ENCODE results near the gene DMD.
A peak's percentile ranks its signal among the peaks of the same experiment; 100 is the strongest.

DMD gene

GRCh38 chrX:31240982-31241381 is 1970.4 kb downstream of the DMD start:
- peak overlapping the region in 1 of 2 donors; percentile 28 for H3K4me3 Mint-ChIP-seq
- H3K27me3 Mint-ChIP-seq, result no peaks in the 10 kb centered on the region
- ATAC-seq (replicated peaks) (peak; percentile 31 to 35), DNase-seq (no peak)
- peaks cover 8 to 17% of the 10 kb centered on the region in 2 donors for H3K4me1 Mint-ChIP-seq
- H3K9me3 Mint-ChIP-seq, result no peaks in the 10 kb centered on the region
- H3K36me3 Mint-ChIP-seq, result peaks cover 14 to 20% of the 10 kb centered on the region in 2 donors
- H3K27ac Mint-ChIP-seq, result no peak overlapping the region

GRCh38 chrX:31237189-31237588 is 1974.2 kb downstream of the DMD start:
- H3K27ac Mint-ChIP-seq, result no peak overlapping the region
- no peaks in the 10 kb centered on the region for H3K27me3 Mint-ChIP-seq
- DNase-seq (no peak), ATAC-seq (replicated peaks) (peak; percentile 60 to 63)
- H3K4me3 Mint-ChIP-seq, result no peak overlapping the region
- H3K36me3 Mint-ChIP-seq, result peaks cover 12 to 15% of the 10 kb centered on the region in 2 donors
- H3K4me1 Mint-ChIP-seq, result peaks cover 23 to 48% of the 10 kb centered on the region in 2 donors
- no peaks in the 10 kb centered on the region for H3K9me3 Mint-ChIP-seq

- no peaks in the 10 kb centered on the region for H3K27me3 Mint-ChIP-seq
- ATAC-seq (replicated peaks), result peak; percentile 74 to 78
- peak overlapping the region; percentile 84 for H3K27ac Mint-ChIP-seq
- H3K4me3 Mint-ChIP-seq, result peak overlapping the region; percentile 44 to 55
- no peaks in the 10 kb centered on the region for H3K9me3 Mint-ChIP-seq
- H3K4me1 Mint-ChIP-seq, result peaks cover 22 to 48% of the 10 kb centered on the region in 2 donors
- peak; percentile 61 for DNase-seq
- H3K36me3 Mint-ChIP-seq, result peaks cover 12 to 20% of the 10 kb centered on the region in 2 donors
Observed at GRCh38 chrX:31236231-31236630, 1975.1 kb downstream of the DMD start.

- H3K9me3 Mint-ChIP-seq, result no peaks in the 10 kb centered on the region
- H3K36me3 Mint-ChIP-seq, result peaks cover 14 to 20% of the 10 kb centered on the region in 2 donors
Observed at GRCh38 chrX:31233941-31234496, 1977.3 kb downstream of the DMD start.

GRCh38 chrX:31232506-31232905 is 1978.8 kb downstream of the DMD start:
- Mint-ChIP-seq H3K36me3 (peaks cover 8 to 16% of the 10 kb centered on the region in 2 donors), H3K4me1 (peaks cover 25 to 63% of the 10 kb centered on the region in 2 donors), H3K9me3 (no peaks in the 10 kb centered on the region), H3K27ac (no peak overlapping the region), H3K4me3 (no peak overlapping the region), H3K27me3 (no peaks in the 10 kb centered on the region)
- DNase-seq (no peak), ATAC-seq (replicated peaks) (no peak)

More at GRCh38 chrX:31233941-31234496, 1977.3 kb downstream of the DMD start:
- Mint-ChIP-seq H3K4me1 (peaks cover 23 to 56% of the 10 kb centered on the region in 2 donors), H3K27me3 (no peaks in the 10 kb centered on the region), H3K27ac (peak overlapping the region; percentile 90), H3K4me3 (peak overlapping the region in 1 of 2 donors; percentile 33)
- no peak for DNase-seq
- peak; percentile 17 to 34 for ATAC-seq (replicated peaks)

GRCh38 chrX:31228909-31229308 is 1982.4 kb downstream of the DMD start:
- H3K36me3 Mint-ChIP-seq, result peaks cover 8 to 19% of the 10 kb centered on the region in 2 donors
- H3K27ac Mint-ChIP-seq, result peak overlapping the region; percentile 94
- peak overlapping the region in 1 of 2 donors; percentile 39 for H3K4me3 Mint-ChIP-seq
- peaks cover 0 to 1% of the 10 kb centered on the region in 2 donors for H3K9me3 Mint-ChIP-seq
- ATAC-seq (replicated peaks) (peak; percentile 94 to 96), DNase-seq (no peak)
- peaks cover 19 to 44% of the 10 kb centered on the region in 2 donors for H3K4me1 Mint-ChIP-seq
- H3K27me3 Mint-ChIP-seq, result no peaks in the 10 kb centered on the region

- Mint-ChIP-seq H3K4me1 (peaks cover 16 to 40% of the 10 kb centered on the region in 2 donors), H3K27ac (peak overlapping the region; percentile 94), H3K36me3 (peaks cover 4 to 15% of the 10 kb centered on the region in 2 donors)
Observed at GRCh38 chrX:31228415-31228832, 1982.9 kb downstream of the DMD start.

GRCh38 chrX:31227250-31227649 is 1984.1 kb downstream of the DMD start:
- no peak for ATAC-seq (replicated peaks)
- peaks cover 11 to 28% of the 10 kb centered on the region in 2 donors for H3K4me1 Mint-ChIP-seq
- no peak overlapping the region for H3K27ac Mint-ChIP-seq

More at GRCh38 chrX:31228415-31228832, 1982.9 kb downstream of the DMD start:
- peaks cover 0 to 1% of the 10 kb centered on the region in 2 donors for H3K9me3 Mint-ChIP-seq
- H3K4me3 Mint-ChIP-seq, result peak overlapping the region in 1 of 2 donors; percentile 39
- no peak for DNase-seq
- ATAC-seq (replicated peaks), result peak; percentile 37
- H3K27me3 Mint-ChIP-seq, result no peaks in the 10 kb centered on the region

GRCh38 chrX:31225819-31226218 is 1985.5 kb downstream of the DMD start:
- Mint-ChIP-seq H3K27me3 (no peaks in the 10 kb centered on the region), H3K9me3 (peaks cover 0 to 1% of the 10 kb centered on the region in 2 donors), H3K4me3 (no peak overlapping the region), H3K4me1 (peaks cover 9 to 20% of the 10 kb centered on the region in 2 donors), H3K27ac (no peak overlapping the region), H3K36me3 (peaks cover 4 to 10% of the 10 kb centered on the region in 2 donors)
- ATAC-seq (replicated peaks), result no peak
- DNase-seq, result no peak

More at GRCh38 chrX:31227250-31227649, 1984.1 kb downstream of the DMD start:
- DNase-seq, result no peak
- H3K9me3 Mint-ChIP-seq, result peaks cover 0 to 1% of the 10 kb centered on the region in 2 donors
- no peaks in the 10 kb centered on the region for H3K27me3 Mint-ChIP-seq
- H3K36me3 Mint-ChIP-seq, result peaks cover 4 to 15% of the 10 kb centered on the region in 2 donors
- no peak overlapping the region for H3K4me3 Mint-ChIP-seq

GRCh38 chrX:31224381-31225012 is 1986.9 kb downstream of the DMD start:
- DNase-seq, result no peak
- peak in 1 of 2 donors; percentile 23 for ATAC-seq (replicated peaks)
- Mint-ChIP-seq H3K36me3 (peaks cover 2 to 10% of the 10 kb centered on the region in 2 donors), H3K4me3 (no peak overlapping the region), H3K9me3 (peaks cover 0 to 1% of the 10 kb centered on the region in 2 donors), H3K27ac (peak overlapping the region; percentile 75), H3K27me3 (no peaks in the 10 kb centered on the region), H3K4me1 (peaks cover 8 to 17% of the 10 kb centered on the region in 2 donors)

GRCh38 chrX:31223817-31224216 is 1987.5 kb downstream of the DMD start:
- H3K27ac Mint-ChIP-seq, result peak overlapping the region; percentile 75
- H3K27me3 Mint-ChIP-seq, result no peaks in the 10 kb centered on the region
- DNase-seq, result no peak
- peak; percentile 86 to 88 for ATAC-seq (replicated peaks)
- H3K36me3 Mint-ChIP-seq, result peaks cover 2 to 10% of the 10 kb centered on the region in 2 donors
- H3K4me3 Mint-ChIP-seq, result no peak overlapping the region
- peaks cover 0 to 1% of the 10 kb centered on the region in 2 donors for H3K9me3 Mint-ChIP-seq
- peaks cover 8 to 11% of the 10 kb centered on the region in 2 donors for H3K4me1 Mint-ChIP-seq

- no peaks in the 10 kb centered on the region for H3K27me3 Mint-ChIP-seq
- DNase-seq, result no peak
- H3K36me3 Mint-ChIP-seq, result peaks cover 2 to 7% of the 10 kb centered on the region in 2 donors
- H3K27ac Mint-ChIP-seq, result no peak overlapping the region
- no peak overlapping the region for H3K4me3 Mint-ChIP-seq
- peaks cover 0 to 1% of the 10 kb centered on the region in 2 donors for H3K9me3 Mint-ChIP-seq
- no peak for ATAC-seq (replicated peaks)
- peaks cover 6% of the 10 kb centered on the region in 2 donors for H3K4me1 Mint-ChIP-seq
Observed at GRCh38 chrX:31222946-31223345, 1988.4 kb downstream of the DMD start.

- DNase-seq (no peak), ATAC-seq (replicated peaks) (no peak)
- Mint-ChIP-seq H3K36me3 (peaks cover 2 to 7% of the 10 kb centered on the region in 2 donors), H3K27me3 (no peaks in the 10 kb centered on the region), H3K9me3 (no peaks in the 10 kb centered on the region), H3K27ac (no peak overlapping the region), H3K4me1 (peaks cover 10 to 12% of the 10 kb centered on the region in 2 donors), H3K4me3 (no peak overlapping the region)
Observed at GRCh38 chrX:31219174-31219573, 1992.2 kb downstream of the DMD start.

GRCh38 chrX:31217084-31217483 is 1994.3 kb downstream of the DMD start:
- Mint-ChIP-seq H3K27ac (no peak overlapping the region), H3K36me3 (peaks cover 2 to 4% of the 10 kb centered on the region in 2 donors), H3K4me1 (peaks cover 6 to 9% of the 10 kb centered on the region in 2 donors), H3K9me3 (no peaks in the 10 kb centered on the region), H3K27me3 (no peaks in the 10 kb centered on the region), H3K4me3 (no peak overlapping the region)
- ATAC-seq (replicated peaks), result peak; percentile 44 to 71
- DNase-seq, result no peak

Measured in stimulated activated naive B cell treated with anti-CD40 and anti-IgM and Interleukin-4, amounts not matched to agents 10 μg/mL and 1 μg/mL and 100 μg/mL, for 72 hours (primary cell).